GM19238 (cell line): ENCODE data around the gene MAP2K7.
"Not testable (repeated sequence)": the region's sequence is repeated elsewhere in the genome, so short reads cannot be mapped to it uniquely, and the experiment has no call there.

Experiments used
- DNase-seq: peaks from one replicate; pipeline ENCODE4 v3.0.0; 2011; ENCODE audit warnings: low spot score; ENCODE audit not compliant: insufficient read length

Gene MAP2K7

DNA sequence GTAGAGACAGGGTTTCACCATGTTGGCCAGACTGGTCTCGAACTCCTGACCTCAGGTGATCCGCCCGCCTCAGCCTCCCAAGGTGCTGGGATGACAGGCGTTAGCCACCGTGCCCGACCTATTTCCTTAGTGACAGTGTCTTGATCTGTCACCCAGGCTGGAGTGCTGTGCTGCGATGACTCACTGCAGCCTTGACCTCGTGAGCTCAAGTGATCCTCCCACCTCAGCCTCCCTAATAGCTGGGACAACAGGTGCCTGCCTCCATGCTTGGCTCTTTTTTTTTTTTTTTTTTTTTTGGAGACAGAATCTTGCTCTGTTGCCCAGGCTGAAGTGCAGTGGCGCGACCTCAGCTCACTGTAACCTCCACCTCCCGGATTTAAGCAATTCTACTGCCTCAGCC, 26.4 kb downstream of the MAP2K7 start:
- DNase-seq = not testable (repeated sequence)

DNA sequence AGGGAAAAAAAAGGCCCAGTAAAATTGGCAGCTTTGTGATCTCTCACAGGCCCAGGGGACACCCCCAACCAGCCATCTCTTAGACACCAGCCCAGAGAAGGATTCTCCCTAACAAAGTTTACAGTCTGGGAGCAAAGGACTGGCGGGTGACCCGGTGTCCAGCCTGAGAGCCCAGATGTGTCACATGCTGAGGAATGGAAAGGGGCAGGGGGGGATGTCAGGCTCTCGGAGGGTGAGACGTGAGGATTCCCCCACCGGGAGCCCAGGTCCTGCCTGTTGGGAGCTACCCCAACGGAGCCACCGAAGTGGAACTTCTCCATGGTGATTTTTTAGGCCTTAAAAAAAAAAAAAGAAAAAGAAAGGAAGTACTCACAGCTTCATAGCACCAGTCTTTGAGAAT, 27.1 kb downstream of the MAP2K7 start:
- no peak for DNase-seq

DNA sequence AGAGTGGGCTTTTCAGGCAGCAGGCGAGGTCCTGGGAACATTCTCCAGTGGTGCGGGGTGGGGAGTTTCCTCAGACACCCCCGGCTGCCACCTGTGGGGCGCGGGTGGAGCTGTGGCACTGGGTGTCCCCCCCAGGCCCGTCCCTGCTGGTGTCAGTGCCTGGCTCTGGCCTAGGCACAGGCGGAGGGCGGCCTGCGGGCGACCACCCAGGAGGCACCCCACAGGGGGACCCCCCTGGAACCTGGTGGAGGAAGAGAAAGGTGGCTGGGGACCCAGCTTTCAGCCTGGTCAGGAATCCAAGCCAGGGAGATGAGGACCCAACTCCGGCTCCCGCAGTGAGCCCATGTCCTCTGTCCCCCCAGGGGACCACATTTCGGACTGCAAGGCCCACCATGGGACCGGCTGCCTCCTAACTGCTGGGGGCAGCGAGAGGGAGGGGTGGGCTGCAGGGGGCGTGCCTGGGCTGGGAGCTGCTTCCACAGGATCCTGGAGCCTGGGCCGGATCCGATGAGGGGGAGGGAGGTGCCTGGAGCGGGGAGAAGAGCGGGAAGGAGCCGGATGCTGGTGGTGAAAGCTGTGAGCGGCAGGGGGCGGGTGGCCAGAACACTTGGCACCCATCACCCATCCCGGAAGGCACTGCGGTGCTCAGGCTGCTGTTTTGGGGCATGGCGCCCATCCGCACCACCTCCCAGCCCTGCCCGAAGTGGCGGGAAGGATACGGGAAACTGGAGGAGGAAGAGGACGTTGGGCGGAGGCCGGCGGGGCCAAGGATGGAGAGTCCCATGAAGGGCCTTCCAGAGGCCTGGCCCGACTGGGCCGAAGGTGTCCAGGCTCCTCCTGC, 27.8 kb downstream of the MAP2K7 start:
- DNase-seq = no peak

DNA sequence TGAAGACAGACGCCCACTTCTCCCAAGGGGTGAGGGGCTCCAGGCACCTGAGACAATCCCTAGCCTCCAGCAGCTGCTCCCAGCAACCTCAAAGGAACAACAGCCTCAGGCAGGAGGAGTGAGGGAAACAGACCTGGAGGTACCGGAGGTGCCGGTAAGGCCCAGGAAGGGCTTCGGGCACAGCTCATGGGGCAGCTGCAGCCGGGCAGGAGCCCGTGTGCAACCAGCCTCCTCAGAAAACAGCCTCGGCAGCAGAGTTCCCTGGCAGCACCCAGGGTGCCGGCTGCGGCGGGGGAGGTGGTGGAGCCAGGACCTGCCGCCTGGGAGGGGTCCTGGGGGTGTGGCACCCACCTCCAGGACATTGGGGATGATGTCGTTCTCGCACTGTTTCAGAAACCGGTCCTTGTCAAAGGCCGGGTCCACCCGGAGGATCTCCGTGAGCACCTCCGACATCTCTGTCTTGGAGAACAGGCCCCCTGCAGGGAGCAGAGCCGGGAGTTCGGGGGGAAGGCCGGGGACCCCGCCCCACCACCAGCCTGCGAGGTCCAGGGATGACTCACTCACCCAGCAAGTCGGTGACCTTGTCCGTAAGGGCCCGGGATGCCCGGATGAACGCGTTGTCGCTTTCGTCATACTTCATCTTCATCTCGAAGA, 28.7 kb downstream of the MAP2K7 start:
- no peak for DNase-seq

DNA sequence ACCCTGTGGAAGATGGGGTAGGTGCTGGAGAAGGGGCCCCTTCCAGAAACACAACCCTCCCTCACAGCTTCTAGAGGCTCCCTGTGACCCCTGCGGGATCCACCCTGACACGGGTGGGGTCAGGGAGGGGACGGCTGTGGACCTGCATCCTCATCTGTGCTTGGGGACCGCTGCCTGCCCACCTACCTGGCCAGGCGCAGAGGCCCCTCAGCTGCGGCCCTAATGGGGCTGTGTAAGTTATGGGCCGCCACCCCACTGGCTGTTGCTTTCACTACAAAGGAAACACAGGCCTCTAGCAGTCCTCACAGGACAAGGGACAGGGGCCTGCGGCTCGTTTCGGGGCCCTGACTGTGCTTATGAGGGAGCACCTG, 29.2 kb downstream of the MAP2K7 start:
- no peak for DNase-seq

DNA sequence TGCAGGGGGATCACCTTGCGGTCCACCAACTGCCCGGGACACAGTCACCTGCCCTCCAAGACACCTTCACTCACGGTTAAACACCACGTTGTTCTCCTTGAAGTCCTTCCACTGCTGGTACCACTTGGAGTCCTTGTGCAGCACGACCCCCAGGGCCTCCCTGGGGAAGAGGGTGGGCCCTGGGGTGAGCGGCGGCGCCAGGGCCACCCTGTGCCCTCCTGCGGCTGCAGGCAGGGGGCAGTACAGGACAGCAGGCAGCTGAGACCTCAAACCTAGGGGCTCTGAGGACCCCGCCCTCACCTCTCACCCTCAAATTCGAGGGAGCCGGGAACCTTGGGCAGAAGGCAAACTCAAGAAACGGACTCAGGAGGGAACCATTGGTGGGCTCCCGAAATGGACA, 29.7 kb downstream of the MAP2K7 start:
- DNase-seq = no peak

DNA sequence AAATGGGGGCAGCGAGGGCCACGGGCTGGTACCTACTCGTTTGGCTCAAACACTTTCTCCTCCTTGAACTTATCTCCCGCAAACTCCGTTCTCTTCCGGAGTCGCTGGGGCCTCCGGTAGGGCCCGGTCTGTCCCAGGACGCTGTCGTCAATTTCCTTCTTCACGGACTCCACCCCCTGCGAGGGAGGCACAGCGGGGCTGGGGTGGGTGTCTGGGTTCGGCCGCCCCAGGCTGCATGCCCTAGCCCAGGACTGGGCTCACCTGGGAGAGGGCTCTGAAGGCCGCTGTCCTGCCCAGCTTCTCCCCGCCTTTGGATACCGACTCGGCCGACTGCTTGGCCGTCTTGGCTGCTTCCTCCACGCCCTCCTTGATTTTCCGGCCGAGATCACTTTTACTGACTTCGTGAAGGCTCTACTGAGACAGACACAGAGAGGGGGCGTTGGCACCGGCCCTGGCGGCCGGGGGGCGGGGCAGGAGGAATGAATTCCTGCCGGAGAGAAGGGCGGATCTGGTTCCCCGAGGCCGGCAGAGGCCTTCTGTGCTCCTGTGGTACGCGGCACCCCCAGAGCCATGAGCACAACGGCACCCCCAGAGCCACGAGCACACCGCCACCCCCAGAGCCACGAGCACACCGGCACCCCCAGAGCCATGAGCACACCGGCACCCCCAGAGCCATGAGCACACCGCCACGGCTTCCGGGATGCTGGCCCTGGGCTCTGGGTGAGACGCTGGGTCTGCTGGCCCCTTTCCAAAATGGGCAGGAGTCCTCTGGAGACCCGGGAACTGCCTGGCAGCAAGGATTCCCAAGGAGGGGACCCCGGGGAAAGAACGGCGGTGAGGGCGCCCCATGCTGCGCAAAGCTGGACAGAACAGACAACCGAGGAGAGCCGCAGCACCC, 30.4 kb downstream of the MAP2K7 start:
- no peak for DNase-seq

DNA sequence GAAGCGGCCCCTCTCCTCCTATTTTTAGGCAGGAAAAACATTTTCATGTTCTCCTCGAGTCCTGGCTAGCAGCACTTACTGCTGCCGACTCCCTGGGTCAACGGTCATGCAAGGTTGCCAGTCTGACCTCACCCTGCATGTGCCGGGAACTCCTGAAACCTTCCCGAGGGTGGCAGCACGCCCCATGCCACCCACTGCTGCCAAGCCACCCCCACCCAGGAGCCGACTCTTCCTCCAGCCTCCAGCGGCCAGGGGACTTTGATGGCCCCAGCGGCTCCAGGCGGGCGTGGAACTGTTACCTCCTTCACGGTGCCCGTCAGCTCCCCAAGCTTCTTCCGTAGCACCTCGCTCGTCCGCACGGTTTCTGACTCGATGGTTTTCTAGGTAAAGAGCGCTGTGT, 31.1 kb downstream of the MAP2K7 start:
- DNase-seq = no peak

DNA sequence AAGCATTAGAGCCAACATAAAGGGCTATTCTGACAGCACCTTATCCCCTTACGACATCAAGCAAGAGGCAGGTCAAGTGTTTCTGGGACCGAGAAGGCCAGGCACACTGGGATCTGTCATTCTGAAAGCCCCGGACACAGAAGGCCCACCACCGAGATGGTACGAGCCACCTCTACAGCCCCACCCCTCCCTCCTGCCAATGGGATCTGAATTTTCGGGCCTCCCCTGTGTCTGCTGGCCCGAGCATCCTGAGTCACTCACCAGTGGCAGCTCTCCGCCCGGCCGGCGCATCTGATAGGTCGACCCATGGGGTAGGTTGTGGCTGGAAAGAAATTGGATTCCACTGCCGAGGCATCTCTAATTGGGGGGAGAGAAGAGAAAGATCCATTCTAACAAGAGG, 37.2 kb downstream of the MAP2K7 start:
- DNase-seq = no peak

DNA sequence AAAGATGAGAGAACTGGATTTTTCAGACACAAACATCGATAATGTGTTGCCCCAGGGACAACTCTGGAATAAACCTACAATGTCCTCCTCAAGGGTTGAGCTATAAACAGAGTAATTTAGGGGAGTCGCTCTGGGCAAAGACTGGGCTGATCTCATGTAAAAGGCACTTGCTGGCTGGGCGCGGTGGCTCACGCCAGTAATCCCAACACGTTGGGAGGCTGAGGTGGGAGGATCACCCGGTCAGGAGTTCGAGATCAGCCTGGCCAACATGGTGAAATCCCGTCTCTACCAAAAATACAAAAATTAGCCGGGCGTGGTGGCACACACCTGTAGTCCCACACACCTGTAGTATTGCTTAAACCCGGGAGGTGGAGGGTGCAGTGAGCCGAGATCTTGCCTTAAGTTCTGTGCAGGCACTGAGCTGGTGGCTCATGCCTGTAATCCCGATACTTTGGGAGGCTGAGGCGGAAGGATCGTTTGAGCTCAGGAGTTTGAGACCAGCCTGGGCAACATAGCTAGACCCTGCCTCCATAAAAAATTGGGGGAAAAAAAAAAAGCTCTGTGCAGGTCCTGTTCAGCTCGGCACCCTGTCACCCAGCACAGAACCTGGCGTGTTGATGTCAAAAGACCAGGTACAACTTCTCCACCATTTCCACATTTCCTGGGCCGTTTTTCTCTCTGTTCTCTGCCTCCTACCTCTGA, 38.4 kb downstream of the MAP2K7 start:
- no peak for DNase-seq

DNA sequence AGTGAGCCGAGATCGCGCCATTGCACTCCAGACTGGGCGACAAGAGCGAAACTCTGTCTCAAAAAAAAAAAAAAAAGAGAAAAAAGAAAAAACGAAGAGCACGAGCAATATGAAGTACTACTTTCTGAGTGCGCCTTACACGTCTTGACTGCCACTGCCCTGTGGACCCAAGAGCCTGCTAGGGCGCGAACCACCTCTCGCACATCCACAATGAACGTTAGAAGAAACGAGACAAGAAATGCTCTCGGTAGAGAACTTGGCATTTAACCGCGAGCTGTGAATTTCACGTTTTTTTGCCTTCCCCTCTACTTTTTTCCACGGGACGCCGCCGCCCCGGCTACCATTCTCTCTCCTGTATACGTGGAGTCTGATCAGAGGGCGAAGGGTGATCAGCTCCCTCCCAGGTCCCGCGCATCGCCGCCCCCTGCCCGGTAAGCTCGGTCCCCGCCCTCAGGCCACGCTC, 39.3 kb downstream of the MAP2K7 start:
- DNase-seq = no peak

DNA sequence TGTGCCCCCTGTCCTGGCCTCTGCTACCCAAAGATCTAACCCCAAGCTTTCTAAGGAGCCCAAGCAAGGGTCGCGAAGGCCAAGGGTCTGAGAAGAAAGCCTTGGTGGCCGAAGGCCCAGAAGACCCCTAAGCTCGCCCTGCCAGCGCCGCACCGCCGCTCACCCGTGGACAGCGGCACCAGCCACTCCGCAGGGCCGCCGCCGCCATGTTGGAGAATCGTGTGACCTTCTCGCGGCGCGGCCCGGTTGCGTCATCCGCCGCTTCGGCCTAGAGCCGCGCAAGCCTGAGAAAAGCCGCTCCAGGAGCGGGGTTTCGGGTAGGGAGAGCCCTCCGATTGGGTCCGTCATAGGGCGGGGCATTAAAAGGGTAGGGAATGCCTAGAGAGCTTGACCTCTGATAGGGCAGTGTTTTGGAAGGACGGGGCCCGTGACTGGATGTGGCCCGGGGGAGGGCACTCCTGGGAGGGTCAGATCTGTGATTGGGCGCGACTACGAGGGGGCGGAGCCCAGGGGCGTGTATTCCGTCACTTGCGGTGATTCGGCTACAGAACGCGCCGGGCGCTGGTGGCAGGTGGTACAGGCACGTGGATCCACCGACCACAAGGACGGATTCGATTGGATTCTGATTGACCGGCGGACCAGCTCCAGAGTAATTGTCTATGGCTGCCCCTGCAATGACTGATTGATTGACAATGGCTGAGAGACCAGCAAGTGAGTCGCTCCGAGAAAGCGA, 39.9 kb downstream of the MAP2K7 start, which contains the start of gene TIMM44:
Gene TIMM44 (minus strand): TSS at position 223 of the 733 bp plus-strand sequence. CDS start 15 bp downstream, at position 208.
- peak; percentile 97 for DNase-seq

DNA sequence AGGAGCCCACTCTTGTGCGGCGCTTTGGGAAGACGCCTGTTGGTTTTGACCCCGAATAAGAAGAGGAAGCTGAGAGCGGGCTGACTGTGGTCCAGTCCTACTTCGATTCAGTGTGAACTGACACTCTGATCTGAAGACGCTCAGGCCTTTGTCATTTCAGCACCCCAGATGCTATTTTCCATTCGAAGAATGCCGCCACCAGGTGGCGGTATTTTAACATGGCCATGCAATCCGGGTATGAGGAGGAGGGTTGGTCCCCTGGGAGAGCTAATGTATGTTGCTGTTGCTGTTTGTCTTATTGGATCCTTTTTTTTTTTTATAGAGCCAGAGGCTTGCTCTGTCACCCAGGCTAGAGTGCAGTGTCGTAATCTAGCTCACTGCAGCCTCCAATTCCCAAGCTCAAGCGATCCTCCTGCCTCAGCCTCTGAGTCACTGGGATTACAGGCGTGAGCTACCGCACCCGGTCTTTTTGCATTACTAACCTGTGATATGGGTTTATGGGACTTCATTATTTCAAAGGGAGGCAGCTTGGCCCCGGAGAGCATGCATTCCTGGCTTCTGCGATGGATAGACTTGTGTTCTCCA, 40.6 kb downstream of the MAP2K7 start:
- DNase-seq = peak; percentile 54

DNA sequence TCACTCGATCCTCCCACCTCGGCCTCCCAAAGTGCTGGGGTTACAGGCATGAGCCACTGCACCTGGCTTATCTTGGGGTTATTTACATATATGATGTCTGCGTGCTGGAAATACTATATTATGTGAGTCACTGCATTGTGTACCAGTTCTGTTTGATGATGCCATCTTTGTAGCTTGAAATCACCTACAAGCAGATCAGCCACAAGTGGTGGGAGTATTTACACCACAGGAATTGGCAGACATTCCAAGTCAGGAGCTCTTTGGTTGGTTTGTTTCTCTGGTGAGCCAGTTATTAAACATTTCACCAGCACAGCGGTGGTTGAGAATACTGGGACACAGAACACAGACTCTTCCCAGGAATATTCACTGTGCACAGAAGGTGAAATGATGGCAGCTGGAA, 44.3 kb downstream of the MAP2K7 start:
- DNase-seq = no peak

DNA sequence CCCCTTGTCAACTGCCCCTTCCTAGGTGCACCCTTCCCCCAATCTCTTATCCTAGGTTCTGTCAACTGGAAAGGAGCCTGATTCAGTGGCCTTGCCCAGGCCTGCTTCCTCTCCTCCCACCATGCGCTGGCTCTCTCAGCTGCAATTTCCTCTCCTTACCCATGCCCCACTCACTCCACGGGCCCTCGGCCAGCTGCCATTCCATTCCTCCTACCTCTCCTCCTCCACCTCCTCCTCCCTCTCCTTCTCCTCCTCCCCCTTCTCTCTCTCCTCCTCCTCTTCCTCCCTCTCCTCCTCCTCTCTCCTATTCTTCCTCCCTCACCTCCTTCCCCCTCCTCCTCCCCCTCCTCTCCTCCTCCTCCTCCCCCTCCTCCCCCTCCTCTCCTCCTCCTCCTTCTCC, 49.4 kb downstream of the MAP2K7 start:
- no peak for DNase-seq

DNA sequence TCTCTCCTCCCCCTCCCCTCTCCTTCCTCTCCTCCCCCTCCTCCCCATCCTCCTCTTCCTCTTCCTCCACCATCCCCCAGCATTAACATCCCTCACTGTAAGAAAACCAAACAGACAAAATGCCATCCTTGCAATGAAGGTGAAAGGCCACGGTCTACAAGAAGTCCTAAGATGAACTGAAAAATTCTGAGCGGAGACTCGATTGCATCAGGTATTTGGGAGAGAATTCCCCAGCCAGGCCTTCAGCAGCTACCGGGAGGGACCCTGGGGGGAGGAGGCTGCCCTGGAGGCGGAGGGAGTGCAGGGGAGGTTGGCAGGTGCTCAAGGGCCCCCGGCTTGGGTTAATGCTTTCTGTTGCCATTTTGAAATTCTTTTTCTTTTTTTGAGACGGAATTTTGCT, 49.9 kb downstream of the MAP2K7 start:
- no peak for DNase-seq

DNA sequence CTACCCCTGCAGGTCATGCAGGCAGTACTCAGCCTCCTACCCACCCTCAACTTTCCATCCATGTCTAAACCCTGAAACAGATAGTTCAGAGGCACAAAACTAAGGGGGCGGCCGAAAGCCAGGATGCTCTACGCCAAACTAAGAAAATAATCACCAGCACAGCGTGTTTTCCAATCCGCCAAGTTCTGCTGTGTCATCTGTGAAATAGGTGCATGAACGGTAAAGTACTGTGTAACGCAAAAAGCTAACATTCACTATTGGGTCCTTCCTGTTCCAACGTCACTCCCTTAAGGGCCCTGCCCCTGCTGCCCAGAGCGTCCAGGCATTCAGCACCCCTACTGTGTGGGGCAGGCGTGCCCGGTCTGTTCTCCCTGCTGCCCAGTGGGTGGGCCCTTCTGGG, 52.0 kb downstream of the MAP2K7 start:
- no peak for DNase-seq

DNA sequence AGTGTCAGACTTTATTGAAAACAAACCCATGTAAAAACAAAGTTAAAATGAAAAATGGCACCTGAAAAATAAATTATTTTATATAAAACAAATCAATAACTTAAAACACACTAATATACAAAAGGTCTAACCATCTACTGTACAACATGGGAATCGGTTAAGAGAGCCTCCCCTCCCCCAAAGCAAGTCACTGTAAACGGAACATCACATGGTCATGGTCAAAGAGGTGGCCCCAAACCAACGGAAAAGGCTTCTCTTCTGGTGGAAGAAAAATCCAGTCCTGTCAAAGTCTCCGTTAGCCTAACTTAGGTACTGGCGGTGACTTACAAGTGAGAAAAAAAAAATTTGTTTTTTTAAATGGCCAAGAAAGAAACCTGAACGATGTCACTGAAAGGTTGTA, 55.5 kb downstream of the MAP2K7 start:
- DNase-seq = no peak

DNA sequence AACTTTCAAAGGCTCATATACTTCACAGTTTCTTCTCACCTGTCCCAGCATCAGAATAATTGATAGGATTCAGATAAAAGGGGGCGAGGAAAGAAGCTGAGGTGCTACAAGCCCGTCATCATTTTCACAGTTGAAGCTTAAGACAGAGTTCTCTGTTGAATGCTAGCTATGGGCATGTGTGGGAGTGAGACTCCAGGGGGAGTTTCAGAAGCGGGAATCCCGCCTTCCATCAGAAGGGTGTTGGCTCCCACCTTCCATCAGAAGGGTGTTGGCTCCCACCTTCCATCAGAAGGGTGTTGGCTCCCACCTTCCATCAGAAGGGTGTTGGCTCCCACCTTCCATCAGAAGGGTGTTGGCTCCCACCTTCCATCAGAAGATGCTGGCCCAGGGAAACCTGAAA, 57.4 kb downstream of the MAP2K7 start:
- DNase-seq = not testable (repeated sequence)
